Endometrium (tissue), 2 donors: ENCODE data around the gene PRKAR1B.
"Not testable (repeated sequence)": the region's sequence is repeated elsewhere in the genome, so short reads cannot be mapped to it uniquely, and the experiment has no call there.

ENCODE experiments used
- FAIRE-seq: peaks from 2 replicates; lab custom pipeline; 2012; peaks lifted over from hg19 to GRCh38; lab: Jason Lieb, UNC
- donor health status: control.
- donor health status: control.

PRKAR1B gene

GRCh38 chr7:644381-645305 lies 82.4 kb downstream of the PRKAR1B start:
- no peak for FAIRE-seq

- FAIRE-seq = no peak
These were observed 85.1 kb downstream of the PRKAR1B start for GRCh38 chr7:641966-642365.

- FAIRE-seq = no peak
These were observed 85.8 kb downstream of the PRKAR1B start for GRCh38 chr7:641269-641671.

- FAIRE-seq = no peak
These were observed 88.6 kb downstream of the PRKAR1B start for GRCh38 chr7:638256-639011.

GRCh38 chr7:637826-638225 lies 89.3 kb downstream of the PRKAR1B start:
- FAIRE-seq = no peak

- FAIRE-seq = no peak
These were observed 90.7 kb downstream of the PRKAR1B start for GRCh38 chr7:636396-636795.

- FAIRE-seq = not testable (repeated sequence)
These were observed 91.2 kb downstream of the PRKAR1B start for GRCh38 chr7:635687-636382.

GRCh38 chr7:635227-635626 lies 91.9 kb downstream of the PRKAR1B start:
- no peak for FAIRE-seq

GRCh38 chr7:633381-634018 lies 93.6 kb downstream of the PRKAR1B start:
- FAIRE-seq = no peak

- no peak for FAIRE-seq
These were observed 94.3 kb downstream of the PRKAR1B start for GRCh38 chr7:632831-633210.

GRCh38 chr7:631964-632830 lies 94.9 kb downstream of the PRKAR1B start:
- no peak for FAIRE-seq

GRCh38 chr7:631291-631711 lies 95.8 kb downstream of the PRKAR1B start:
- no peak for FAIRE-seq

- no peak for FAIRE-seq
These were observed 96.5 kb downstream of the PRKAR1B start for GRCh38 chr7:630539-630938.

GRCh38 chr7:630111-630511 lies 97.0 kb downstream of the PRKAR1B start:
- FAIRE-seq = no peak

- FAIRE-seq = no peak
These were observed 98.3 kb downstream of the PRKAR1B start for GRCh38 chr7:628826-629225.

- FAIRE-seq = no peak
These were observed 98.7 kb downstream of the PRKAR1B start for GRCh38 chr7:628402-628763.

GRCh38 chr7:627661-628401 lies 99.2 kb downstream of the PRKAR1B start:
- FAIRE-seq = no peak

- FAIRE-seq = no peak
These were observed 101.6 kb downstream of the PRKAR1B start for GRCh38 chr7:625376-625971.

GRCh38 chr7:623464-623863 lies 103.6 kb downstream of the PRKAR1B start:
- FAIRE-seq = no peak
